HepG2 (cell line): Measurements from ENCODE around the gene PTK7. TPM values are rescaled to one million over a fixed set of nuclear protein-coding genes. Genes with fewer than 3 reads are reported as not detected.

Source experiments
- ASH2L ChIP-seq: fragments of 300-600, 200-600 bp; sonication (generic); IDR thresholded peaks from 2 replicates; pipeline ENCODE4 v1.7.0; 2017; ENCODE audit warnings: low read depth, mild to moderate bottlenecking, moderate library complexity, mixed read lengths, low read length; ENCODE audit not compliant: insufficient read length
- CSRNP1 ChIP-seq: sonication (generic); formaldehyde crosslinking; IDR thresholded peaks from 2 replicates; pipeline ENCODE4 v1.8.1; 2023; ENCODE audit warnings: mild to moderate bottlenecking, missing genetic modification reagents
- GZF1 ChIP-seq: sonication (generic); formaldehyde crosslinking; IDR thresholded peaks from 2 replicates; pipeline ENCODE4 v1.5.1; 2020; ENCODE audit warnings: mild to moderate bottlenecking, missing genetic modification reagents
- JUND ChIP-seq: sonication (generic); formaldehyde crosslinking; IDR thresholded peaks from 2 replicates; pipeline ENCODE4 v1.8.0; 2022; ENCODE audit warnings: mild to moderate bottlenecking, missing genetic modification reagents
- KDM2A ChIP-seq: sonication (generic); formaldehyde crosslinking; IDR thresholded peaks from 2 replicates; pipeline ENCODE4 v1.4.0; 2020; ENCODE audit warnings: low read depth, missing genetic modification reagents, borderline replicate concordance
- SAFB2 ChIP-seq: sonication (generic); formaldehyde crosslinking; IDR thresholded peaks from 2 replicates; pipeline ENCODE4 v1.5.1; 2020; ENCODE audit warnings: missing genetic modification reagents, low read depth, mild to moderate bottlenecking, borderline replicate concordance
- SCMH1 ChIP-seq: sonication (generic); formaldehyde crosslinking; IDR thresholded peaks from 2 replicates; pipeline ENCODE4 v1.9.0; 2021; ENCODE audit warnings: missing genetic modification reagents, mild to moderate bottlenecking, borderline replicate concordance
- SNAPC2 ChIP-seq: sonication (generic); formaldehyde crosslinking; IDR thresholded peaks from 2 replicates; pipeline ENCODE4 v1.8.1; 2022; ENCODE audit warnings: mild to moderate bottlenecking, missing genetic modification reagents
- SP4 ChIP-seq: sonication (generic); formaldehyde crosslinking; IDR thresholded peaks from 2 replicates; pipeline ENCODE4 v1.8.1; 2023; ENCODE audit warnings: mild to moderate bottlenecking, missing genetic modification reagents
- ZFP36L1 ChIP-seq: sonication (generic); formaldehyde crosslinking; IDR thresholded peaks from 2 replicates; pipeline ENCODE4 v1.8.0; 2022; ENCODE audit warnings: mild to moderate bottlenecking, missing genetic modification reagents, moderate library complexity
- ZFP82 ChIP-seq: sonication (generic); formaldehyde crosslinking; IDR thresholded peaks from 2 replicates; pipeline ENCODE4 v1.5.1; 2020; ENCODE audit warnings: mild to moderate bottlenecking, missing genetic modification reagents, borderline replicate concordance
- ZNF124 ChIP-seq: sonication (generic); formaldehyde crosslinking; IDR thresholded peaks from 2 replicates; pipeline ENCODE4 v1.4.0; 2020; ENCODE audit warnings: missing genetic modification reagents
- ZNF207 ChIP-seq: fragments of 450-650 bp; IDR thresholded peaks from 2 replicates; pipeline ENCODE4 v1.6.1; 2016; ENCODE audit warnings: antibody characterized with exemption, borderline replicate concordance
- ZNF224 ChIP-seq: sonication (generic); formaldehyde crosslinking; IDR thresholded peaks from 2 replicates; pipeline ENCODE4 v1.5.0; 2020; ENCODE audit warnings: mild to moderate bottlenecking, missing genetic modification reagents
- ZNF577 ChIP-seq: sonication (generic); formaldehyde crosslinking; IDR thresholded peaks from 2 replicates; pipeline ENCODE4 v1.4.0; 2020; ENCODE audit warnings: mild to moderate bottlenecking, low read depth, missing genetic modification reagents, borderline replicate concordance
- ZNF616 ChIP-seq: sonication (generic); formaldehyde crosslinking; IDR thresholded peaks from 2 replicates; pipeline ENCODE4 v1.5.0; 2020; ENCODE audit warnings: low read depth, mild to moderate bottlenecking, missing genetic modification reagents
- ZNF710 ChIP-seq: sonication (generic); formaldehyde crosslinking; IDR thresholded peaks from 2 replicates; pipeline ENCODE4 v1.5.0; 2020; ENCODE audit warnings: mild to moderate bottlenecking, missing genetic modification reagents, borderline replicate concordance
- ZSCAN12 ChIP-seq: sonication (generic); formaldehyde crosslinking; IDR thresholded peaks from 2 replicates; pipeline ENCODE4 v1.9.0; 2021; ENCODE audit warnings: mild to moderate bottlenecking, missing genetic modification reagents
- polyA plus RNA-seq, 8 experiments: library from polyadenylated mRNA; depleted of rRNA in 3 of 8; stranded (reverse) in 7 of 8; unstranded in 1 of 8; fragments of >200 nt; fragmentation: Illumina TruSeq in 4 of 8; extraction: Trizol in 4 of 8; gene quantifications; 2 replicates each; pipeline versions ENCODE4 v1.2.1 to v1.2.3, GENCODE V29; 2011 to 2016; ENCODE audit warnings: low read depth in 4 of 8, missing spikeins in 1 of 8, mixed read lengths in 1 of 8; ENCODE audit not compliant: insufficient read depth in 1 of 8
- total RNA-seq, 5 experiments: library from RNA; depleted of rRNA; stranded (reverse); fragments of >200 nt; fragmentation: Illumina TruSeq; extraction: Trizol; gene quantifications; 2 replicates each; pipeline ENCODE4 v1.2.3, GENCODE V29; 2016; ENCODE audit warnings: low read depth in 1 of 5
- TF ChIP-seq, protein P1 (sequence below): sonication (generic); formaldehyde crosslinking; conservative IDR thresholded peaks from 2 replicates; pipeline ENCODE4 v1.8.0; 2022; ENCODE audit warnings: mild to moderate bottlenecking, moderate library complexity, missing genetic modification reagents

Gene PTK7
- total and polyA plus RNA-seq, 2 of the 13 experiments (the other 11 are each of a cell fraction or from before 2014, with no cell fraction given): 98.5 to 99.8 TPM

DNA sequence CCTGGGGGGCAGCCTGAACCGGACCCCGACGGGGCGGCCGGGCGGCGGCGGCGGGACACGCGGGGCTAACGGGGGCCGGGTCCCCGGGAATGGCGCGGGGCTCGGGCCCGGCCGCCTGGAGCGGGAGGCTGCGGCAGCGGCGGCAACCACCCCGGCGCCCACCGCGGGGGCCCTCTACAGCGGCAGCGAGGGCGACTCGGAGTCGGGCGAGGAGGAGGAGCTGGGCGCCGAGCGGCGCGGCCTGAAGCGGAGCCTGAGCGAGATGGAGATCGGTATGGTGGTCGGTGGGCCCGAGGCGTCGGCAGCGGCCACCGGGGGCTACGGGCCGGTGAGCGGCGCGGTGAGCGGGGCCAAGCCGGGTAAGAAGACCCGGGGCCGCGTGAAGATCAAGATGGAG lies 95.6 kb downstream of the PTK7 start (continued):
- TF ChIP-seq SP4 (CRISPR knock-in tag): no peak
- TF ChIP-seq ZNF124: no peak
- 0 out of 2 replicates have a peak, but pooled peaks have one; percentile 42 for TF ChIP-seq SNAPC2
- TF ChIP-seq, protein P1, sequence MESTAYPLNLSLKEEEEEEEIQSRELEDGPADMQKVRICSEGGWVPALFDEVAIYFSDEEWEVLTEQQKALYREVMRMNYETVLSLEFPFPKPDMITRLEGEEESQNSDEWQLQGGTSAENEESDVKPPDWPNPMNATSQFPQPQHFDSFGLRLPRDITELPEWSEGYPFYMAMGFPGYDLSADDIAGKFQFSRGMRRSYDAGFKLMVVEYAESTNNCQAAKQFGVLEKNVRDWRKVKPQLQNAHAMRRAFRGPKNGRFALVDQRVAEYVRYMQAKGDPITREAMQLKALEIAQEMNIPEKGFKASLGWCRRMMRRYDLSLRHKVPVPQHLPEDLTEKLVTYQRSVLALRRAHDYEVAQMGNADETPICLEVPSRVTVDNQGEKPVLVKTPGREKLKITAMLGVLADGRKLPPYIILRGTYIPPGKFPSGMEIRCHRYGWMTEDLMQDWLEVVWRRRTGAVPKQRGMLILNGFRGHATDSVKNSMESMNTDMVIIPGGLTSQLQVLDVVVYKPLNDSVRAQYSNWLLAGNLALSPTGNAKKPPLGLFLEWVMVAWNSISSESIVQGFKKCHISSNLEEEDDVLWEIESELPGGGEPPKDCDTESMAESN: no peak
- no peak for TF ChIP-seq ZNF616 (CRISPR knock-in tag)
- no peak for TF ChIP-seq CSRNP1 (CRISPR knock-in tag)
- TF ChIP-seq ZFP82 (CRISPR knock-in tag): no peak
- peak; percentile 49 for TF ChIP-seq ASH2L
- no peak for TF ChIP-seq JUND (CRISPR knock-in tag)
- 0 out of 2 replicates have a peak, but pooled peaks have one; percentile 15 for TF ChIP-seq KDM2A (CRISPR knock-in tag)
- TF ChIP-seq GZF1 (CRISPR knock-in tag): peak; percentile 18; the same call in 1 of the 2 replicates
- TF ChIP-seq SAFB2: no peak
- no peak for TF ChIP-seq ZNF577
- no peak for TF ChIP-seq ZNF207
- TF ChIP-seq ZFP36L1 (CRISPR knock-in tag): no peak
- TF ChIP-seq ZNF224 (CRISPR knock-in tag): no peak
- TF ChIP-seq SCMH1: no peak
- no peak for TF ChIP-seq ZNF710
- TF ChIP-seq ZSCAN12 (CRISPR knock-in tag): no peak
